A673 (cell line): Measurements from ENCODE around the gene ELF1.

Experiments
- CTCF ChIP-seq: fragments of 300-800, 200-600 bp; sonication (generic); conservative IDR thresholded peaks from 2 replicates; pipeline ENCODE4 v1.5.1; 2017; ENCODE audit warnings: low read depth, mild to moderate bottlenecking, antibody characterized with exemption, low read length, moderate library complexity, mixed read lengths
- EZH2 ChIP-seq: fragments of 200-600 bp; sonication (generic); IDR thresholded peaks from 2 replicates; pipeline ENCODE4 v1.6.1; 2017; ENCODE audit warnings: borderline replicate concordance, low read depth, mild to moderate bottlenecking, mixed read lengths, antibody characterized with exemption, low read length; ENCODE audit not compliant: poor library complexity, severe bottlenecking

DNA sequence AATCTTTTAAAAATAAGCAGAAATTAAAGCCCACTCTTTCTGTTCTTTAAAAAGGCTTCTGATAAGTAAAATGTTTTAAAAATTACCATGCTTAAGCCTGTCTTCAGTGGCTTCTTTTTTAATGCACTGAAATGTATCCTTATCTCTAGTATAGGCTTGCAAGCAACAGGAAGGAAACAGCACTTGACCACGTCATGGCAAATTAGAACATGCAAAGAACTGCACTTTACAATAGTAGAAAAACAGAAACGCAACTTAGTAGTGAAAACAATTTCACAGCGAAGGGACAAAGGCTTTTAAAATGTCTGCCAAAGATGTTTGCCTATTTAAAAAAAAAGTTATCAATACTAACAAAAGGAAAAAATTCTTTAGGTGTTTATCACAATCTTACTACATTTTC lies 36.3 kb downstream of the ELF1 start:
- no peak for TF ChIP-seq CTCF
- TF ChIP-seq EZH2 = no peak
